Stimulated activated CD8-positive, alpha-beta memory T cell treated with anti-CD3 and anti-CD28 coated beads, Interleukin-4, amount 100 ng/mL, for 48 hours (primary cell): ENCODE results near the gene RAD9A.

Experiments used
- DNase-seq: peaks from one replicate; pipeline ENCODE4 v3.0.0-alpha.2; 2020

The RAD9A gene

GRCh38 chr11:67375320-67376055 lies 16.3 kb upstream of the RAD9A start:
- DNase-seq = no peak

DNA sequence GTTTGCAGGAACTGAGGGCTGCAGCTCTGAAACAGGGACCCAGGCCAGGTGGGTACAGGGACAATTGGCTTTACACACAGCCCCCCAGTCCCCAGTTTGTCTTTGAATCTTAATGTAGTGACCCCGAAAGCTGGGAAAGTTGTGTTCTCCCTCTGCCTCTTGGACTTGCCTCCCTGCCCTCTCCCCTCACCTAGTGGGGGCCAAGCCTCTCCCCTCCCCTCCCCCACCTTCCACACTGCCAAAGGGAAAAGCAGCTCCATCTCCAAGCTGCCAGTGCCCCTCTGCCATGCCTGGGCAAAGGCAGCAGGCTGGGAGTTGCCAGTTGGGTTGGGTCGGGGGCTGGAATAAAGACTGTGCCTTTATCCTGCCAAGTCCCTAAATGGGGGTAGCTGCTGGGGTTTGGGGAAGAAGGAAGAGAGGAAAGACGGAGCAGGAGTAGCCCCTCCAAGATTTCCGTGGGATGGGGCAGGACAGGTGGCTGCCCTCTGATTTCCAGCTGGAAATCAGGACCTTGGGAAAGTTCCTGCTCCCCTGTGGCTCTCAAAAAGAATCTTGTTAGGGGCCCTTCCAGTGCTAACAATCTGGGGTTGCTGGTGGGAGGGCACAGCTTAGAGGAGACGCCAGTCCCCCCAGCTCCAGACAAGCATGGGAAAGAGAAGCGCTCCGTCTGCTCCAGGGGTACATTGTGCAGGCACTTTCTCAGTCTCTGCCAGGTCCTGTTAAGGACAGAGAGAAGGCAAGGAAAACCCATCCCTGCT lies 15.5 kb upstream of the RAD9A start:
- no peak for DNase-seq

DNA sequence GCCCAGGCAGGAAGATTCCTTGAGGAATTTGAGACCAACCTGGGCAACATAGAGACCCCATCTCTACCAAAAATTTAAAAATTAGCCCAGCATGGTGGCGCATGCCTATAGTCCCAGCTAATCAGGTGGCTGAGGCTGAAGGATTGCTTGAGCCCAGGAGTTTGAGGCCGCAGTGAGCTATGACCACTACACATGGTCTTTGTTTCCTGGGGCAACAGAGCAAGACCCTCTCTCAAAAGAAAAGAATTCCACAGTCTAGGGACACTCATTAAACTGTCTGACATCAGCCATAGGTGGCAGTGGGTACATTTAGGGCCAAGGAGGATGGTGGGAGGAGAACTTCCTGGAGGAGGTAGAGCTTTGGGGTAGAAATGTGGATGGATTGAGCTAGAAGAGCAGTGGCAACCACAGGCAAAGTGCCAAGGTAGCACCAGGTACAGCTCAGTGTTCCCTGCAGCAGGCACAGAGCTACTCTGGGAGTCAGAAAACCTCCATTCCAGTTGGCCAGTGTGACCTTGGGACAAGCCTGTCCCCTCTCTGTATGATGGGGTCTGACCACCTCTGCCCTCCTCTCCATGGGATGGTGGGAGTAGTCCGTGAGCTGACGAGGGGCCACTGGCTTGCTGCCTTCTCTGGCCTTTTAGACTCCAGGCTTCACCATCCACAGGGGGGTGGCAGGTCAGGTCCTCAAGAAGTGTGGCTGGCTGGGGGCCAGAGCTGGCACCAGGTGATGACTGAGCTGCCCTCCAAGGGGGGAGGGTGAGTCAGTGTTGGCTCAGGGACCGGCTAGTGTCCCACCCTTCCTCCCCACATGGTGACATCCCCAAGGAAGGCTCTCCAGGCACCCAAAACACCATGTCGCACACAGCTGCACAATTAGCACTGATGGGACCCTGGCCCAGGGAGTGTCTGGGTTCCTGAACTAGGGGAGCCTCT lies 14.6 kb upstream of the RAD9A start:
- no peak for DNase-seq

DNA sequence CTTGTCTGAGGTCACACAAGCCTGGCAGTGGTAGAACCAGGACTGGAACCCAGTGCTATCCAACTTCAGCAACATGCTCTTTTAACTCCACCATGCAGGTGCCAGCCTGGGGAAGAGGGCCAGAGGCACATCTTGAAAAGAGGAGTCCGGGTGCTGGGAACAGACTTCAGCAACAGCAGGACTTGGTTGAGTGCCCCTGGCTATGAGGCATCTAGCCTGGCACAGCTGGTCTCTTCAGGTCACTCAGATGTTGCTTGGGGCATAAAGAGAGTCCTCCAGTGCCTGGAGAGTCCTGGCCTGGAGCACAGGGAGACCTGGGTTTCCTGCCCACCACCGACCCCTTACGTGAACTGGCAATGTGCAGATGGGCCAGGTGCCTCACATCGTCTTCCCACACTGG lies 13.2 kb upstream of the RAD9A start:
- DNase-seq = no peak

- DNase-seq = no peak
These were observed 12.4 kb upstream of the RAD9A start for GRCh38 chr11:67379061-67380058.

DNA sequence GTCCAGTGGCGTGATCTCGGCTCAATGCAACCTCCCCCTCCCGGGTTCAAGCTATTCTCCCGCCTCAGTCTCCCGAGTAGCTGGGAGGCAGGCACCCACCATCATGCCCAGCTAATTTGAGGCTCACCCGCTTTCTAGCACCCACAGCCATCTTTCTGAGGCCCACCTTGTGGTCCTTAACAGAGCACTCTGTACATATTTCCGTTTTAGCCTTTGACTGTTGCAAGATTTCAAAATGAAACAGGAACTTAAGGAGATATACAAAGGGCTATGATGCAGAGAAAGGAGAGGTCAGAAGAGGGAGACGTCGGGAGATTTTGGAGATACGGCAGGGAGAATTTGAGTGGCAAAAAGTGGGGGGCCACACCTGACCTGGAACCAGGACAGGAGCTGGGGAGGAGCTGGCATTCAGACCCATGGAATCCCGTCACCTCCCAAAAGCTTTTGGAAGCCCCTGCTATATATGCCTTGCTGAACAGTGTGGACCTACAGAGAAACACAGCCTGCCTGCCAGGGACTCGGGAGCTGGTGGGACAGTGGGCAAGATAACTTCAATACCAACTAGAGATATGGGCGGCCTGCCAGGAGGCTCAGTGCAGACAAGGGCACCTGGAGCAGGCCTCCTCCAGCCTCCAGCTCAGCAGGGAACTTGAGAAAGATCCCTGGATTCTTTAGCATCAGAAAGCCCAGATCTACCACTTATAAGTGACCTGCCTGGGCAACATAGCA lies 10.4 kb upstream of the RAD9A start:
- no peak for DNase-seq

DNA sequence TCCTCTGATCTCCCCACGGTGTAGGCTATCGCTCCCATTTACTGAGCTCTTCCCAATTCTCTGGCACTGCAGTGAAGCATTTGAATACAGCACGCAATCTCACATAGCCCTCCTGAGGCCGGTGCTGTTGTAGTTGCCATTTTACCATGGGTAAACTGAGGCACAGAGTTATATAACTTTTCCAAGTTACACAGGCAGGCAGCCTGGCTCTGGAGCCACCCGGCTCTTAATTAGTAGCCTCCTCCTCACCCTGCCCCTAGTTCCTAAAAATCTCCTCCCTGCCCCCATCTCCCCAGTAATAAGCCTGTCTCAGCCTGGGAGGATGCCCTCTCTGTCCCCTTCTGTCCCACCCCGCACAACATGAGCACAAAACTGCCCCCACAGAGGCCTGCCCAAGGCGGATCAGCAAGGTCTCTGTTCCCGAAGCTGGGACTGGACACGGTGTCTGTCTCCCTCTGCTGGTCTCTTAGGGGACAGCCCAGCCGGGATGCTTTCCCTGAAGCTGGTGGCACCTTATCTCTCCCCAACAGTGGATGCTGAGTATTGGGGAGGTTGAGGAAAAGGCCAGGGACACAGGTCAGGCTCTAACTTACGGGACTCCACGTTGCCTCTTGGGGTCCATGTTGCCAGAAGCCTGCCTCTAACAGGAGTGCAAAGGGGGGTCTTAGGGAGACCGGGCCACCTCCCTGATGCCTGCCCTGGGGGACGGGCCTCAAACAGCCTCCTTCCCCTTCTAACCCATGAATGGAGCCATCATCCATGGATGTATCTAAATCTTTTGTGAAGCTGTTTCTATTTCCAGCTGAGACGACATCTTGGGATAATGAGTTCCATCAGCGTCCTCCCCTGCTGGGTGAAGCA lies 9.3 kb upstream of the RAD9A start:
- peak; percentile 91 for DNase-seq

GRCh38 chr11:67384851-67385366 lies 6.9 kb upstream of the RAD9A start:
- DNase-seq = no peak

DNA sequence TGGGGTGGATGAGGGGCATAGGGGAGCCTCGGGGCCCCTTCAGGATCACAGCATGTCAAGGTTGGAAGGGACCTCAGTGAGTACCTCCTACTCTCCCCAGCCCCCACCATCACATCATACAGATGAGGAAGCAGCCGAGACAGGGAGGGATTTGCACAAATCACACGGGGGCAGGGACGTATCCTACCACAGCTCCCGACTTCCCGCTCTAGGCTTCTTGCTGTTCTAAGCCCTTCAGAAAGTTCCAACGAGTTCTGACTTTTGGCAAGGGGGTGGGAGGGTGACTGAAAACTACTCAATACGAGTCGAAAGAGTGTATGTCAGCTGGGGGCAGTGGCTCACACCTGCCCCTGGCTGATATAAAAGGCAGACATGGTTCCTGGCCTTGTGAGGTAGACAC lies 4.7 kb upstream of the RAD9A start:
- DNase-seq = no peak

GRCh38 chr11:67387518-67387917 lies 4.3 kb upstream of the RAD9A start:
- DNase-seq = no peak

DNA sequence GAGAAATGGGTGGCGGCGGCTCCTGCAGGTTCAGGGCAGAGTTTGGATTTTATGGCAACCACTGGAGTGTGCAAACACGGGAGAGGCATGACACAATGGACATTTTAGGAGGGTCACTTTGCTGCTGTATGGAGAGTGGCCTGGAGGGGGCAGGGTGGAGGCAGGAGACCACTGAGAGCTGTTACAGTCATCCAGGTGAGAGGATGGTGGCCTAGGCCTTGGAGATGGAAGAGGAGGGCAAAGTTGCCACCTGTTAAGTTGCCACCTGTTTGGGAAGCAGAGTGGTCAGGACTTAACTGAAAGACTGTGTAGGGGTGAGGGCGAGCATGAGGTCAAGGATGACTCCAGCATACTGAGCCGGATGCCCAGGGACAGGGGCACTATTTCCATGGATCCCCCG lies 2.3 kb upstream of the RAD9A start:
- peak; percentile 76 for DNase-seq

GRCh38 chr11:67390947-67391303 lies 861 bp upstream of the RAD9A start:
- DNase-seq = no peak

DNA sequence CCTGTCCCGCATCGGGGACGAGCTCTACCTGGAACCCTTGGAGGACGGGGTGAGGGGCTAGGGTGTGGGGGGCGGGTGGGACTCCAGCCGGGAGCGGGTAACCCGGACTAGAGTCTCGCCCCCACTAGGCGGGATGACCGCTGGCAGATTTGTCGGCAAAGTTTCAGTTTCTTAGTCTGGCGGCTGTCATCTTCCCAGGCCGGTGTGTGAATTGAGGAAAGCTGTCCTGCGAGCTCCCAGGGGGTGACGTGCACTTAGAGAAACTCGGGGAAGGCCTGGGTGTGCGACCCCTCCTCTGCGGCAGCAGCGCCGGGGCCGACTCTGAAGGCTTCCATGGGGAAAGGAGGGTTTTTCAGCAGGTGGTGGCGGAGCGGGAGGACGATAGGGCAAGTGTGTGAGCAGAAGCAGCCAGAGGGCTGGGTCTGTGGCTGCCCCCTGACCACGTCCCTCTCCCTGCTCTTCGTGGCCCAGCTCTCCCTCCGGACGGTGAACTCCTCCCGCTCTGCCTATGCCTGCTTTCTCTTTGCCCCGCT lies 463 bp downstream of the RAD9A start:
- DNase-seq = no peak

GRCh38 chr11:67393437-67393836 lies 1.7 kb downstream of the RAD9A start:
- no peak for DNase-seq

DNA sequence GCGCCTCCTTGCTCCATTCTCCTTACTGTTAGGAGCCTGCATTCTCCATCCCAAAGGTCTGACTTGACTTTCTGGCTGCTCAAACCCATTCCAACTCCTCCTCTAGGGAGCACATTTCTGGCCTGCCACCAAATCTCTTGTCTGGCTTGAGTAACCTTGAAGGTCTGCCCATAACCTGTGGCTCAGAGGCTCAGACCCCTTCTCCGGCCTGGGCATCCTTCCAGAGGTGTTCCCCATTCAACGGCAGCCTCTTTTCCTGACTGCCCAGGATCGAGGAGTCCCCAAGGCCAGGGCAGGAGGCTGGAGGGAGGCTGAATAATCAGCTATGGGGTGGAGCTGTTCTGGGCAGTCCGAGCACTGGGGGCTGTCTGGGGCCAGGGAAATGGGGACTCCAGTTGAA lies 2.2 kb downstream of the RAD9A start:
- no peak for DNase-seq

- no peak for DNase-seq
These were observed 3.9 kb downstream of the RAD9A start for GRCh38 chr11:67395555-67396258.

DNA sequence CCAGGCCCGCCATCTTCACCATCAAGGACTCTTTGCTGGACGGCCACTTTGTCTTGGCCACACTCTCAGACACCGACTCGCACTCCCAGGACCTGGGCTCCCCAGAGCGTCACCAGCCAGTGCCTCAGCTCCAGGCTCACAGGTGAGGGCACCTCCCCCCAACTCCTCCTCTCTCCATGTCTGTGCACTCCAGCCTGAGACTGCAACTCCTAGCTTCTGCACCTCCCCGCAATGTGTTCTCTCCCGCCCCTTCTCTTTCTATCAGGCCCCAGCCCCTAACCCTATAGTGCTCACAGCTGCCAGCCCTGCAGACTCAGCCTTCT lies 4.4 kb downstream of the RAD9A start:
- no peak for DNase-seq

DNA sequence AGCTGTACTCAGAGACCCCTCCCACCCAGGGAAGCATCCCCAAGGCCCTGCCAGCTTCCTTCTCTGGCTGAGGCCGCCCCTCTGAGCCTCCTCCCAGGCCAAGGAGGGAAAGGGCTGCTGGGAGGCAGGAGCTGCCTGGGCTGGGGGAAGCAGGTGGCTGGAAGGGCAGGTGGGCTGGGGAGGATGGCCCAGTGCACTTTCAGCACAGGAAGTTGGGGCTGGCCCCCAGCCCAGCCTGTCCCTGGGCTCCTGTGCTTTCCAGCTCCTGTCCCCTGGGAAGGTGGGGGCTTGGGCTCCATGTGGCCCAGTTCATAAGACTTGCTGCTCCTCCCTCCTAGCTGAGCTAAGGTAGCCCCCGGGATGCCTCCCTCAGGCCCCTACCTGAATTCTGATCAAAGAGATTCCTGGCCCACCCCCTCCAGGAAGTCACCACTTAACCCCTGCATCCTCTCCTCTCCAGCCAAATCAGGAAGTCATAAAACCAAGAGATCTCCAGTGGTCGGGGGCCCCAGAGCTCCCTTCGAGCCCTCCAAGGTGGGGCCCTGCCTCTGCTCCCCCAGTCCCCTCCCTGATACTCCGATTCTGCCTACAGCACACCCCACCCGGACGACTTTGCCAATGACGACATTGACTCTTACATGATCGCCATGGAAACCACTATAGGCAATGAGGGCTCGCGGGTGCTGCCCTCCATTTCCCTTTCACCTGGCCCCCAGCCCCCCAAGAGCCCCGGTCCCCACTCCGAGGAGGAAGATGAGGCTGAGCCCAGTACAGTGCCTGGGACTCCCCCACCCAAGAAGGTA lies 5.0 kb downstream of the RAD9A start:
- no peak for DNase-seq

- DNase-seq = no peak
These were observed 5.8 kb downstream of the RAD9A start for GRCh38 chr11:67397536-67397935.
